ENCODE results near the gene ZNF580. TPM values are rescaled to one million over a fixed set of nuclear protein-coding genes. Genes with fewer than 3 reads are reported as not detected.

Gene ZNF580
- total RNA-seq, 1 experiment from 2014 or later = 32.0 TPM

- peak; percentile 48 for TF ChIP-seq SP1 (CRISPR knock-in tag; conservative IDR thresholded peaks at IDR 0.05)
Observed at GRCh38 chr19:55654868-55655647, 14.3 kb downstream of the ZNF580 start, which contains the start of gene U2AF2 (continued).

GRCh38 chr19:55655648-55656040 is 14.8 kb downstream of the ZNF580 start:
- peaks cover 16% of the 10 kb centered on the region for H3K36me3 Mint-ChIP-seq
- ChIA-PET POLR2A (interaction anchor here (0.7 to 1.3 kb wide), 2 partner anchors 16 to 271 kb away, joined by 3 to 4 read pairs; no protein-coding TSS in a partner anchor), CTCF (interaction anchor here (0.6 to 3.3 kb wide), 3 partner anchors 15 to 258 kb away, joined by 3 to 33 read pairs (median 4); no protein-coding TSS in a partner anchor)
- peak overlapping the region; percentile 93 for H3K4me3 Mint-ChIP-seq
- peak overlapping the region; percentile 91 for H3K27ac Mint-ChIP-seq
- DNase-seq (ENCODE audit: low spot score) = no peak
- H3K27me3 Mint-ChIP-seq (ENCODE audit: low read depth) = peaks cover 3% of the 10 kb centered on the region; the same call in 1 of the 2 replicates
- ATAC-seq = no peak
- peaks cover 40% of the 10 kb centered on the region for H3K4me1 Mint-ChIP-seq
- TF ChIP-seq KAT7 (CRISPR knock-in tag; IDR thresholded peaks at IDR 0.05; ENCODE audit: borderline replicate concordance) (0 out of 2 replicates have a peak, but pooled peaks have one; percentile 13), ARID4B (CRISPR knock-in tag; IDR thresholded peaks at IDR 0.05; ENCODE audit: borderline replicate concordance) (no peak), JAZF1 (CRISPR knock-in tag; IDR thresholded peaks at IDR 0.05) (no peak)
- no peaks in the 10 kb centered on the region for H3K9me3 Mint-ChIP-seq

- H3K27ac Mint-ChIP-seq = peak overlapping the region; percentile 91
- peaks cover 20% of the 10 kb centered on the region for H3K36me3 Mint-ChIP-seq
- CTCF ChIA-PET = interaction anchor here (3.3 kb wide), 1 partner anchor 15 kb away, joined by 33 read pairs; no protein-coding TSS in a partner anchor
- no peaks in the 10 kb centered on the region for H3K9me3 Mint-ChIP-seq
- ATAC-seq (no peak), DNase-seq (ENCODE audit: low spot score) (no peak)
- POLR2A ChIA-PET = interaction anchor here (0.7 to 1.3 kb wide), 2 partner anchors 15 to 272 kb away, joined by 3 to 4 read pairs; no protein-coding TSS in a partner anchor
- peaks cover 3% of the 10 kb centered on the region; the same call in 1 of the 2 replicates for H3K27me3 Mint-ChIP-seq (ENCODE audit: low read depth)
- peak overlapping the region; percentile 93 for H3K4me3 Mint-ChIP-seq
- H3K4me1 Mint-ChIP-seq = peaks cover 37% of the 10 kb centered on the region
- TF ChIP-seq CREM (CRISPR knock-in tag; IDR thresholded peaks at IDR 0.05) (no peak), TP53 (CRISPR knock-in tag; IDR thresholded peaks at IDR 0.05) (no peak), FOXP4 (CRISPR knock-in tag; IDR thresholded peaks at IDR 0.05) (no peak), SMAD3 (CRISPR knock-in tag; IDR thresholded peaks at IDR 0.05; ENCODE audit: borderline replicate concordance) (no peak), ZBTB43 (CRISPR knock-in tag; IDR thresholded peaks at IDR 0.05) (no peak), CBFB (CRISPR knock-in tag; IDR thresholded peaks at IDR 0.05; ENCODE audit: low read depth) (no peak), ZBTB21 (CRISPR knock-in tag; IDR thresholded peaks at IDR 0.05; ENCODE audit: borderline replicate concordance) (no peak), IRF2 (CRISPR knock-in tag; IDR thresholded peaks at IDR 0.05; ENCODE audit: borderline replicate concordance, low read depth) (no peak), ETV6 (CRISPR knock-in tag; IDR thresholded peaks at IDR 0.05) (no peak), ELF4 (CRISPR knock-in tag; IDR thresholded peaks at IDR 0.05; ENCODE audit: low read depth) (no peak), TCF7 (CRISPR knock-in tag; IDR thresholded peaks at IDR 0.05; ENCODE audit: low read depth) (no peak), MAX (CRISPR knock-in tag; IDR thresholded peaks at IDR 0.05) (no peak), PREB (CRISPR knock-in tag; IDR thresholded peaks at IDR 0.05; ENCODE audit: borderline replicate concordance) (no peak), ZNF532 (CRISPR knock-in tag; IDR thresholded peaks at IDR 0.05; ENCODE audit: borderline replicate concordance) (no peak)
Observed at GRCh38 chr19:55656552-55656951, 15.8 kb downstream of the ZNF580 start.

Measured in WTC11 (cell line).